ENCODE measurements around the gene RACK1. TPM values are rescaled to one million over a fixed set of nuclear protein-coding genes. Genes with fewer than 3 reads are reported as not detected.

Gene RACK1
- total and polyA plus RNA-seq, 8 donors, result 814 to 3,034 (median 2,078) TPM

DNA sequence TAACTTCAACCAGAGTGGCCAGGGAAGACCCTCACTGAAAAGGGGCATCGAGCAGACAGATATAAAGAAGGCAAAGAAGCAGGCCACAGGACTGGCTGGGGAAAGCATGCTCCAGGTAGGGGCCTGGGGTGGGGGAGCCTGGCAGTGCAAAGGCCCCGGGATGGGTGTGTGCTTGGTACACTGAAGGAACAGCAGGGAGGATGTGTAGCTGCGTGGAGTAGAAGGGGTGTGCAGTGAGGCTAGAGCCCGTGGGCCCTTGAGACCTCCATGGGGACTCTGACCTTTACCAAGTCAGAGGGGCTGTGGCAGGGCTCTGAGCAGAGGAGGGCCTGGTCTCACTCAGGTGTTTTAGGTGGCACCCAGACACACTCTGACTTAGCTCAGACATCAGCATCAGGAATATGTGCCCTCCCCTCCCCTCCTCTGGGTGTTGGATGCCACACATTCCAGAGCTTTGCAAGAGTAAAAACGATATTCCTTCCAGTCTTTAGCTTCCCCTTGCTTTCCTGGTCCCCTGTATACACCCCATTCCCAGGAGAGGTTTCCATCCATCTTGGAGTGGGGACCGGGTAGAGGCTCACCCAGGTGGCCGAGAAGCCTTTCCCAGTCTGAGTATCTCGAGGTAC, 46.3 kb downstream of the RACK1 start:
- Histone ChIP-seq H3K27me3 (no peaks in the 10 kb centered on the region), H3K9me3 (no peaks in the 10 kb centered on the region), H3K36me3 (no peaks in the 10 kb centered on the region), H3K4me3 (no peak overlapping the region), H3K27ac (no peak overlapping the region), H3K4me1 (peaks cover 2 to 15% (median 4%) of the 10 kb centered on the region in 4 donors)
- intact Hi-C loops (cut with DNase I; ENCODE audit: low total_unique reads), result no loop called here
- 66 to 78% (median 69%) methylated on average over 8 of the region's 8 CpGs for WGBS, 5 donors
- TF ChIP-seq, protein P1, sequence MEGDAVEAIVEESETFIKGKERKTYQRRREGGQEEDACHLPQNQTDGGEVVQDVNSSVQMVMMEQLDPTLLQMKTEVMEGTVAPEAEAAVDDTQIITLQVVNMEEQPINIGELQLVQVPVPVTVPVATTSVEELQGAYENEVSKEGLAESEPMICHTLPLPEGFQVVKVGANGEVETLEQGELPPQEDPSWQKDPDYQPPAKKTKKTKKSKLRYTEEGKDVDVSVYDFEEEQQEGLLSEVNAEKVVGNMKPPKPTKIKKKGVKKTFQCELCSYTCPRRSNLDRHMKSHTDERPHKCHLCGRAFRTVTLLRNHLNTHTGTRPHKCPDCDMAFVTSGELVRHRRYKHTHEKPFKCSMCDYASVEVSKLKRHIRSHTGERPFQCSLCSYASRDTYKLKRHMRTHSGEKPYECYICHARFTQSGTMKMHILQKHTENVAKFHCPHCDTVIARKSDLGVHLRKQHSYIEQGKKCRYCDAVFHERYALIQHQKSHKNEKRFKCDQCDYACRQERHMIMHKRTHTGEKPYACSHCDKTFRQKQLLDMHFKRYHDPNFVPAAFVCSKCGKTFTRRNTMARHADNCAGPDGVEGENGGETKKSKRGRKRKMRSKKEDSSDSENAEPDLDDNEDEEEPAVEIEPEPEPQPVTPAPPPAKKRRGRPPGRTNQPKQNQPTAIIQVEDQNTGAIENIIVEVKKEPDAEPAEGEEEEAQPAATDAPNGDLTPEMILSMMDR (IDR thresholded peaks at IDR 0.05), result no peak
- TF ChIP-seq EP300 (IDR thresholded peaks at IDR 0.05), result no peak
- no peak for TF ChIP-seq POLR2A (IDR thresholded peaks at IDR 0.05)
- no peak for TF ChIP-seq POLR2AphosphoS5 (IDR thresholded peaks at IDR 0.05)
- no peak for DNase-seq

DNA sequence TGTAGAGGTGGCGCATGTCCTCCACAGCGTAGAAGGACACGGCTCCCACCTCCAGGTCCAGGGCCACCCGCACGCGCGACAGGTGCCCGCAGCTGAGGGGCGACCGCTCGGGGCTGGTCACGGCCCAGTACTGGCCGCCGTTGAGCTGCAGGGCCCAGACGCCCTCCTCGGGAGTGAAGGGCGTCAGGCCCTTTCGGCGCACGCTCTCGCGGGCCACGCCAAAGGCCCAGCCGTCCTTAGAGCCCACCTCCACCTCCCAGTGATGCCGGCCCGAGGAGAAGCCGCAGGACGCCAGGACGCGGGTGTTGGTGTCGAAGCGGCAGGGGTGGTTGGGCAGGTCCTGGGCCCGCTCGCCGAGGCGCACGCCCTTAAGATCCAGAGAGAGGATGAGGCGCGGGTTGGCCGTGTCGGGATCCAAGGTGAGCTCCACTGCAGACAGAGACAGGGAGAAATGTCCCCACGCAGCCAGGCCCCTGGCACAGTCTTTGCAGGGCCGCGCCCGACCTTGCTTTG, 48.4 kb downstream of the RACK1 start:
- Histone ChIP-seq H3K4me1 (peaks cover 5 to 27% (median 20%) of the 10 kb centered on the region in 4 donors), H3K9me3 (no peaks in the 10 kb centered on the region), H3K27me3 (no peaks in the 10 kb centered on the region), H3K27ac (no peak overlapping the region), H3K4me3 (no peak overlapping the region), H3K36me3 (no peaks in the 10 kb centered on the region)
- TF ChIP-seq, protein P1 (IDR thresholded peaks at IDR 0.05), result no peak
- TF ChIP-seq POLR2A (IDR thresholded peaks at IDR 0.05) (no peak), POLR2AphosphoS5 (IDR thresholded peaks at IDR 0.05) (no peak), EP300 (IDR thresholded peaks at IDR 0.05) (no peak)
- intact Hi-C loops (cut with DNase I; ENCODE audit: low total_unique reads), result no loop called here
- no peak for DNase-seq
- WGBS, 5 donors, result 65 to 73% (median 68%) methylated on average over 28 to 45 of the region's 45 CpGs

DNA sequence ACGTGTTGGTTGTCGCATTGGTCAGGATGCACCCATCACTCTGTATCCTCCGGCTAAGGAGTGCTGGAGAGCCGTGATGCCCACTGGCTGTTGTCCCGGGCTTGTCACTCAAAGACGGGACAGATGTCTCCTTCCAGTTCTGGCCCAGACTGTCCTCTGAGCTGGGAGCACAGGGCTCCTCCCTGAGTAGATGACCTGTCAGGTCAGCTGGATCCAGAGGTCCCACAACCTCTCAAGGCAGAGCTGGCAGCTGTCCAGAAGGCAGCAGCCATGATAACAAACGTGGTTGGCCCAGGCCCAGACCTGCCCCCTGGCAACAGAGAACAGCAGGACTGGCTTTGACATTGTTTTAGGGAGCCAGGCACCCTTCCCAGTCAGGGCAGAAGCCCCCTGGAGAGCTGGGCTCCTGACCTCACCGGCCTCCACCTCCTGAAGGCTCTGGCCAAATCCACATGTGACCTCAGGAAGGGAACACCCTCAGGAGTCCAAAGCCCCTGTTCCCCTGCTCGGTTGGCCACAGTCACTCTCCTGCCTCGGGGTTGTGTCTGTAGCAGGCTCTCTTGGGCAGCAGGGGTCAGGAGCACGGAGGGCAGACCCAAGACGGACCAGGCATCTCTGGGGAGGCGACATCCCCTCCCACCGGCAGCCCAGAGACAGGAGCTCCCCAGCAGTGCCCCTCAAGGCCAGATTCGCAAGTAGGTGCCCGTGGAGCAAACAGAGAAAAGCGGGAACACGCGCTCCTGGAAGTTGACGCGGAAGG, 49.0 kb downstream of the RACK1 start:
- Histone ChIP-seq H3K27ac (no peak overlapping the region), H3K4me3 (no peak overlapping the region), H3K4me1 (peaks cover 5 to 33% (median 27%) of the 10 kb centered on the region in 4 donors), H3K36me3 (no peaks in the 10 kb centered on the region), H3K9me3 (no peaks in the 10 kb centered on the region), H3K27me3 (no peaks in the 10 kb centered on the region)
- DNase-seq, result peak in 1 of 2 donors; percentile 56
- TF ChIP-seq, protein P1 (IDR thresholded peaks at IDR 0.05), result no peak
- no peak for TF ChIP-seq POLR2AphosphoS5 (IDR thresholded peaks at IDR 0.05)
- TF ChIP-seq POLR2A (IDR thresholded peaks at IDR 0.05), result no peak
- TF ChIP-seq EP300 (IDR thresholded peaks at IDR 0.05), result no peak
- WGBS, 5 donors, result 62 to 76% (median 72%) methylated on average over 10 to 21 of the region's 21 CpGs
- intact Hi-C loops (cut with DNase I; ENCODE audit: low total_unique reads), result no loop called here

DNA sequence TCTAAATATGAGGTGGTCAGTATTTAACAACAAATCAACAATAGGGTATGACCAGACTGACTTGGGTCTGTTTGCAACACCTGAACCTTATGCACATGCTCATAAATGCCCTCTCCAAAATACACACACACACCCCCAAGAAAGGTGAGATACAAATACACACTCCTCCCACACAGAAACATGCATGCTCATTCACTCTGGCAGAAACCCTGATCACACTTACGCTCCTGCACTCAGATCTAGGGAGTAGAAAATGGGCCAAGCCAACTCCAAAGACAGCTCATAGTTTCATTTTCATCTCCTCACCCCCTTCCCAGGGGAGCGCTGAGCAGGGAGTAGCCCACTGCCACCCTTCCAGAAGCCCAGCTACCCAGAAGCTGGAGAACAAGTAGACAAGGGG, 50.0 kb downstream of the RACK1 start:
- no peaks in the 10 kb centered on the region for H3K36me3 ChIP-seq
- intact Hi-C loops (cut with DNase I; ENCODE audit: low total_unique reads), result no loop called here
- no peak overlapping the region for H3K27ac ChIP-seq
- no peaks in the 10 kb centered on the region for H3K27me3 ChIP-seq
- no peak for DNase-seq
- 55 to 92% (median 86%) methylated on average over 1 to 2 of the region's 2 CpGs for WGBS, 5 donors
- no peaks in the 10 kb centered on the region for H3K9me3 ChIP-seq
- H3K4me3 ChIP-seq, result no peak overlapping the region
- TF ChIP-seq POLR2AphosphoS5 (IDR thresholded peaks at IDR 0.05) (no peak), POLR2A (IDR thresholded peaks at IDR 0.05) (no peak), EP300 (IDR thresholded peaks at IDR 0.05) (no peak)
- TF ChIP-seq, protein P1 (IDR thresholded peaks at IDR 0.05), result no peak
- H3K4me1 ChIP-seq, result peaks cover 5 to 41% (median 36%) of the 10 kb centered on the region in 4 donors
